Stomach (tissue), 4 donors: ENCODE measurements around the gene SETD9.

Experiments used
- EP300 ChIP-seq: sonication (generic); formaldehyde crosslinking; IDR thresholded peaks from one replicate; pipeline ENCODE4 v1.6.1; 2017; ENCODE audit warnings: antibody characterized with exemption
- POLR2A ChIP-seq, 4 donors: fragments of 450-650 bp; IDR thresholded peaks; one replicate each; pipeline ENCODE4 v1.6.1; 2016; ENCODE audit warnings: antibody characterized with exemption in 4 of 4, control low read depth in 2 of 4, mild to moderate bottlenecking in 1 of 4, moderate library complexity in 1 of 4
- TF ChIP-seq, protein P1 (sequence below), 7 experiments: fragments of 450-650 bp in 4 of 7; fragments of 200-600 bp in 3 of 7; sonication (generic) in 3 of 7; IDR thresholded peaks; one replicate each; pipeline ENCODE4 v1.5.1; 2016 to 2019; ENCODE audit warnings: antibody characterized with exemption in 7 of 7, control low read depth in 2 of 7, mild to moderate bottlenecking in 1 of 7

DNA sequence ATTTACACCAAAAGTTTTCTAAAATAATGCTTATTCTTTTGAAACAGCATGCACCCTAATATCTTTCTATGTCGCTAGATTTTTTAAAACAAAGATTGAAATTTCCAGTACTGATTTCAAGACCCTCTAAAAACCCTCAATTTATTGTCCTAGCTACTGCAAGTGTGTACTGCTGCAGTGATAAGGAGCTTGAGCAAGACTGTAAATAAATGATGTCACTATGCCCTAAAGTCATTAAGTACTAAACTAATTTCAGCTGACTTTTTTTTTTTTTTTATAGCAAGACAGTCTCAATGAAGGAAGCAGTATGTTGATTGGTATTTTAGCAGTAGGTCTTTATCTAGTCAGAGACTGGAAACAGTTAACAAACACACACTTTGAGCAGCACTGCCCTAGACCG is 54.8 kb downstream of the SETD9 start:
- TF ChIP-seq, protein P1, sequence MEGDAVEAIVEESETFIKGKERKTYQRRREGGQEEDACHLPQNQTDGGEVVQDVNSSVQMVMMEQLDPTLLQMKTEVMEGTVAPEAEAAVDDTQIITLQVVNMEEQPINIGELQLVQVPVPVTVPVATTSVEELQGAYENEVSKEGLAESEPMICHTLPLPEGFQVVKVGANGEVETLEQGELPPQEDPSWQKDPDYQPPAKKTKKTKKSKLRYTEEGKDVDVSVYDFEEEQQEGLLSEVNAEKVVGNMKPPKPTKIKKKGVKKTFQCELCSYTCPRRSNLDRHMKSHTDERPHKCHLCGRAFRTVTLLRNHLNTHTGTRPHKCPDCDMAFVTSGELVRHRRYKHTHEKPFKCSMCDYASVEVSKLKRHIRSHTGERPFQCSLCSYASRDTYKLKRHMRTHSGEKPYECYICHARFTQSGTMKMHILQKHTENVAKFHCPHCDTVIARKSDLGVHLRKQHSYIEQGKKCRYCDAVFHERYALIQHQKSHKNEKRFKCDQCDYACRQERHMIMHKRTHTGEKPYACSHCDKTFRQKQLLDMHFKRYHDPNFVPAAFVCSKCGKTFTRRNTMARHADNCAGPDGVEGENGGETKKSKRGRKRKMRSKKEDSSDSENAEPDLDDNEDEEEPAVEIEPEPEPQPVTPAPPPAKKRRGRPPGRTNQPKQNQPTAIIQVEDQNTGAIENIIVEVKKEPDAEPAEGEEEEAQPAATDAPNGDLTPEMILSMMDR (IDR thresholded peaks at IDR 0.05): no peak
- TF ChIP-seq POLR2A (IDR thresholded peaks at IDR 0.05) (no peak), EP300 (no peak)
